Measurements from ENCODE around the gene SMARCAL1.

Gene SMARCAL1

GRCh38 chr2:216428618-216429350 lies 16.5 kb downstream of the SMARCAL1 start:
- no peak for DNase-seq (ENCODE audit: low spot score)

GRCh38 chr2:216429428-216429827 lies 17.1 kb downstream of the SMARCAL1 start:
- no peak for DNase-seq (ENCODE audit: low spot score)

- no peak for DNase-seq (ENCODE audit: low spot score)
These were observed 18.7 kb downstream of the SMARCAL1 start for GRCh38 chr2:216430811-216431530.

- DNase-seq (ENCODE audit: low spot score) = no peak
These were observed 19.2 kb downstream of the SMARCAL1 start for GRCh38 chr2:216431531-216431856.

- DNase-seq (ENCODE audit: low spot score) = peak; percentile 17
These were observed 24.1 kb downstream of the SMARCAL1 start for GRCh38 chr2:216436383-216436782.

- no peak for DNase-seq (ENCODE audit: low spot score)
These were observed 29.2 kb downstream of the SMARCAL1 start for GRCh38 chr2:216441308-216442010.

- no peak for DNase-seq (ENCODE audit: low spot score)
These were observed 33.2 kb downstream of the SMARCAL1 start for GRCh38 chr2:216445501-216445900.

GRCh38 chr2:216446343-216446742 lies 34.1 kb downstream of the SMARCAL1 start:
- DNase-seq (ENCODE audit: low spot score) = no peak

- DNase-seq (ENCODE audit: low spot score) = no peak
These were observed 35.0 kb downstream of the SMARCAL1 start for GRCh38 chr2:216447293-216447692.

GRCh38 chr2:216448829-216449228 lies 36.5 kb downstream of the SMARCAL1 start:
- no peak for DNase-seq (ENCODE audit: low spot score)

- DNase-seq (ENCODE audit: low spot score) = no peak
These were observed 38.1 kb downstream of the SMARCAL1 start for GRCh38 chr2:216450346-216450745.

GRCh38 chr2:216450784-216451183 lies 38.5 kb downstream of the SMARCAL1 start:
- DNase-seq (ENCODE audit: low spot score) = no peak

- DNase-seq (ENCODE audit: low spot score) = no peak
These were observed 41.8 kb downstream of the SMARCAL1 start for GRCh38 chr2:216453955-216454614.

- DNase-seq (ENCODE audit: low spot score) = no peak
These were observed 50.9 kb downstream of the SMARCAL1 start for GRCh38 chr2:216463148-216463547.

GRCh38 chr2:216464104-216464720 lies 51.9 kb downstream of the SMARCAL1 start:
- DNase-seq (ENCODE audit: low spot score) = no peak

- DNase-seq (ENCODE audit: low spot score) = no peak
These were observed 53.4 kb downstream of the SMARCAL1 start for GRCh38 chr2:216465579-216466195.

- no peak for DNase-seq (ENCODE audit: low spot score)
These were observed 55.6 kb downstream of the SMARCAL1 start for GRCh38 chr2:216467845-216468244.

- DNase-seq (ENCODE audit: low spot score) = no peak
These were observed 57.4 kb downstream of the SMARCAL1 start for GRCh38 chr2:216469661-216470060.

GRCh38 chr2:216473187-216473586 lies 60.9 kb downstream of the SMARCAL1 start:
- no peak for DNase-seq (ENCODE audit: low spot score)

- no peak for DNase-seq (ENCODE audit: low spot score)
These were observed 62.8 kb downstream of the SMARCAL1 start for GRCh38 chr2:216474925-216475670.

- DNase-seq (ENCODE audit: low spot score) = no peak
These were observed 63.5 kb downstream of the SMARCAL1 start for GRCh38 chr2:216475767-216476166.

Data from AG08396 (cell line).